Measurements from ENCODE around the gene NUDT16L1. TPM values are rescaled to one million over a fixed set of nuclear protein-coding genes. Genes with fewer than 3 reads are reported as not detected.
A peak's percentile ranks its signal among the peaks of the same experiment; 100 is the strongest.

Gene NUDT16L1
- total and polyA plus RNA-seq, 2 of the 13 experiments (the other 11 are each of a cell fraction or from before 2014, with no cell fraction given) = 28.0 to 40.5 TPM

GRCh38 chr16:4692460-4693295 is 684 bp upstream of the NUDT16L1 start (continued):
- TF ChIP-seq, protein P1, sequence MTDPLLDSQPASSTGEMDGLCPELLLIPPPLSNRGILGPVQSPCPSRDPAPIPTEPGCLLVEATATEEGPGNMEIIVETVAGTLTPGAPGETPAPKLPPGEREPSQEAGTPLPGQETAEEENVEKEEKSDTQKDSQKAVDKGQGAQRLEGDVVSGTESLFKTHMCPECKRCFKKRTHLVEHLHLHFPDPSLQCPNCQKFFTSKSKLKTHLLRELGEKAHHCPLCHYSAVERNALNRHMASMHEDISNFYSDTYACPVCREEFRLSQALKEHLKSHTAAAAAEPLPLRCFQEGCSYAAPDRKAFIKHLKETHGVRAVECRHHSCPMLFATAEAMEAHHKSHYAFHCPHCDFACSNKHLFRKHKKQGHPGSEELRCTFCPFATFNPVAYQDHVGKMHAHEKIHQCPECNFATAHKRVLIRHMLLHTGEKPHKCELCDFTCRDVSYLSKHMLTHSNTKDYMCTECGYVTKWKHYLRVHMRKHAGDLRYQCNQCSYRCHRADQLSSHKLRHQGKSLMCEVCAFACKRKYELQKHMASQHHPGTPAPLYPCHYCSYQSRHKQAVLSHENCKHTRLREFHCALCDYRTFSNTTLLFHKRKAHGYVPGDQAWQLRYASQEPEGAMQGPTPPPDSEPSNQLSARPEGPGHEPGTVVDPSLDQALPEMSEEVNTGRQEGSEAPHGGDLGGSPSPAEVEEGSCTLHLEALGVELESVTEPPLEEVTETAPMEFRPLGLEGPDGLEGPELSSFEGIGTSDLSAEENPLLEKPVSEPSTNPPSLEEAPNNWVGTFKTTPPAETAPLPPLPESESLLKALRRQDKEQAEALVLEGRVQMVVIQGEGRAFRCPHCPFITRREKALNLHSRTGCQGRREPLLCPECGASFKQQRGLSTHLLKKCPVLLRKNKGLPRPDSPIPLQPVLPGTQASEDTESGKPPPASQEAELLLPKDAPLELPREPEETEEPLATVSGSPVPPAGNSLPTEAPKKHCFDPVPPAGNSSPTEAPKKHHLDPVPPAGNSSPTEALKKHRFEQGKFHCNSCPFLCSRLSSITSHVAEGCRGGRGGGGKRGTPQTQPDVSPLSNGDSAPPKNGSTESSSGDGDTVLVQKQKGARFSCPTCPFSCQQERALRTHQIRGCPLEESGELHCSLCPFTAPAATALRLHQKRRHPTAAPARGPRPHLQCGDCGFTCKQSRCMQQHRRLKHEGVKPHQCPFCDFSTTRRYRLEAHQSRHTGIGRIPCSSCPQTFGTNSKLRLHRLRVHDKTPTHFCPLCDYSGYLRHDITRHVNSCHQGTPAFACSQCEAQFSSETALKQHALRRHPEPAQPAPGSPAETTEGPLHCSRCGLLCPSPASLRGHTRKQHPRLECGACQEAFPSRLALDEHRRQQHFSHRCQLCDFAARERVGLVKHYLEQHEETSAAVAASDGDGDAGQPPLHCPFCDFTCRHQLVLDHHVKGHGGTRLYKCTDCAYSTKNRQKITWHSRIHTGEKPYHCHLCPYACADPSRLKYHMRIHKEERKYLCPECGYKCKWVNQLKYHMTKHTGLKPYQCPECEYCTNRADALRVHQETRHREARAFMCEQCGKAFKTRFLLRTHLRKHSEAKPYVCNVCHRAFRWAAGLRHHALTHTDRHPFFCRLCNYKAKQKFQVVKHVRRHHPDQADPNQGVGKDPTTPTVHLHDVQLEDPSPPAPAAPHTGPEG (CRISPR knock-in tag; IDR thresholded peaks at IDR 0.05) = no peak
- no peak for TF ChIP-seq ZNF446 (CRISPR knock-in tag; IDR thresholded peaks at IDR 0.05)
- TF ChIP-seq RAD21 (CRISPR knock-in tag; IDR thresholded peaks at IDR 0.05) = peak; percentile 24; the same call in 1 of the 2 replicates
- no peak for TF ChIP-seq SRSF9 (IDR thresholded peaks at IDR 0.05; ENCODE audit: borderline replicate concordance, insufficient read depth, low read depth, low read length, poor library complexity, severe bottlenecking)
- no peak for TF ChIP-seq ZFY (CRISPR knock-in tag; IDR thresholded peaks at IDR 0.05)
- peak; percentile 14; the same call in 1 of the 2 replicates for TF ChIP-seq ZNF768 (CRISPR knock-in tag; IDR thresholded peaks at IDR 0.05)
- TF ChIP-seq ZMAT5 (CRISPR knock-in tag; IDR thresholded peaks at IDR 0.05; ENCODE audit: borderline replicate concordance, low read depth) = no peak
- 0 out of 2 replicates have a peak, but pooled peaks have one; percentile 7 for TF ChIP-seq ZNF503 (CRISPR knock-in tag; IDR thresholded peaks at IDR 0.05)
- TF ChIP-seq RARG (CRISPR knock-in tag; IDR thresholded peaks at IDR 0.05; ENCODE audit: low read depth) = no peak
- TF ChIP-seq ZNF879 (CRISPR knock-in tag; IDR thresholded peaks at IDR 0.05) = no peak
- no peak for TF ChIP-seq CC2D1A (CRISPR knock-in tag; IDR thresholded peaks at IDR 0.05)
- no peak for TF ChIP-seq AHR (CRISPR knock-in tag; IDR thresholded peaks at IDR 0.05)
- TF ChIP-seq NONO (IDR thresholded peaks at IDR 0.05) = no peak
- TF ChIP-seq NONO (CRISPR knock-in tag; conservative IDR thresholded peaks at IDR 0.05) = no peak
- no peak for TF ChIP-seq ZNF275 (CRISPR knock-in tag; IDR thresholded peaks at IDR 0.05; ENCODE audit: borderline replicate concordance)
- 0 out of 2 replicates have a peak, but pooled peaks have one; percentile 8 for TF ChIP-seq MTA1 (CRISPR knock-in tag; IDR thresholded peaks at IDR 0.05; ENCODE audit: borderline replicate concordance)
- TF ChIP-seq, protein P2, sequence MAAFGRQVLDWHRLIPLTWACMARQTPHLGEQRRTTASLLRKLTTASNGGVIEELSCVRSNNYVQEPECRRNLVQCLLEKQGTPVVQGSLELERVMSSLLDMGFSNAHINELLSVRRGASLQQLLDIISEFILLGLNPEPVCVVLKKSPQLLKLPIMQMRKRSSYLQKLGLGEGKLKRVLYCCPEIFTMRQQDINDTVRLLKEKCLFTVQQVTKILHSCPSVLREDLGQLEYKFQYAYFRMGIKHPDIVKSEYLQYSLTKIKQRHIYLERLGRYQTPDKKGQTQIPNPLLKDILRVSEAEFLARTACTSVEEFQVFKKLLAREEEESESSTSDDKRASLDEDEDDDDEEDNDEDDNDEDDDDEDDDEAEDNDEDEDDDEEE (CRISPR knock-in tag; IDR thresholded peaks at IDR 0.05) = no peak
- no peak for TF ChIP-seq ATF7-NPFF (CRISPR knock-in tag; IDR thresholded peaks at IDR 0.05; ENCODE audit: low read depth)
- TF ChIP-seq CCDC6 (CRISPR knock-in tag; IDR thresholded peaks at IDR 0.05) = no peak

All from HepG2 (cell line).